K562 (cell line): ENCODE data around the gene EGFL6. TPM values are rescaled to one million over a fixed set of nuclear protein-coding genes. Genes with fewer than 3 reads are reported as not detected.

Experiments
- ATAC-seq: fragments of 200-7000 bp; cut with Tn5 transposase; 3 replicates; pipeline ENCODE4 v1.9.1; 2020; ENCODE audit warnings: moderate library complexity
- BruUV-seq: library from RNA; stranded (reverse); fragments of 400-500 nt; replicated peaks from 2 replicates; lab custom pipeline; 2021; lab: Mats Ljungman, UMichigan
- CTCF ChIA-PET: fragments of 300-600 bp; formaldehyde crosslinking; extraction: SDS; loops from one replicate; lab custom pipeline; 2021; ENCODE audit warnings: low intra/inter-chr PET ratio; lab: Yijun Ruan, JAX
- POLR2A ChIA-PET: fragments of 300-600, 350-650 bp; sonication (Branson Sonifier 250); formaldehyde crosslinking; extraction: SDS; loops from one replicate; lab custom pipeline; 2021; ENCODE audit warnings: antibody characterized with exemption, inconsistent platforms; lab: Yijun Ruan, JAX
- DNase-seq, 4 experiments: peaks; one replicate each; pipeline versions ENCODE4 v3.0.0 to v3.0.0-alpha.2; 2011 to 2018; ENCODE audit warnings: low spot score in 3 of 4, mixed read lengths in 3 of 4; ENCODE audit errors: extremely low read depth in 1 of 4
- FAIRE-seq: peaks from 2 replicates; lab custom pipeline; 2011; peaks lifted over from hg19 to GRCh38; lab: Jason Lieb, UNC
- H2AFZ ChIP-seq: 2 replicates; pipeline ENCODE4 v1.6.0; 2011; ENCODE audit warnings: low read depth, low read length, control low read depth, inconsistent platforms
- H3K27ac ChIP-seq: fragments of 200-600 bp; 3 replicates; pipeline ENCODE4 v1.8.0; 2011; ENCODE audit warnings: low read depth, mild to moderate bottlenecking, control low read depth, inconsistent platforms, low read length, moderate library complexity, mixed read lengths; ENCODE audit errors: extremely low read depth
- H3K27me3 ChIP-seq, 2 experiments: fragments of 300-600 bp in 1 of 2; 2 replicates in 1 of 2; 3 replicates in 1 of 2; pipeline versions ENCODE4 v1.6.0 to v1.8.0; 2011; ENCODE audit warnings: inconsistent platforms in 2 of 2, low read length in 2 of 2, mild to moderate bottlenecking in 1 of 2, mixed read lengths in 1 of 2, moderate library complexity in 1 of 2; ENCODE audit not compliant: control insufficient read depth in 2 of 2, insufficient read depth in 2 of 2
- H3K36me3 ChIP-seq: fragments of 300-600 bp; 3 replicates; pipeline ENCODE4 v1.8.0; 2011; ENCODE audit warnings: mild to moderate bottlenecking, low read length, inconsistent platforms; ENCODE audit not compliant: control insufficient read depth, insufficient read depth
- H3K4me1 ChIP-seq, 2 experiments: fragments of 200-600 bp in 1 of 2; replicated peaks in 1 of 2; 2 replicates in 1 of 2; 3 replicates in 1 of 2; pipeline versions ENCODE4 v1.5.1 to v1.8.0; 2011; ENCODE audit warnings: inconsistent platforms in 2 of 2, low read length in 2 of 2, mild to moderate bottlenecking in 1 of 2, mixed read lengths in 1 of 2, moderate library complexity in 1 of 2; ENCODE audit not compliant: control insufficient read depth in 2 of 2, insufficient read depth in 2 of 2
- H3K4me2 ChIP-seq: 2 replicates; pipeline ENCODE4 v1.6.1; 2011; ENCODE audit warnings: low read length, control low read depth, inconsistent platforms, mixed read lengths; ENCODE audit not compliant: insufficient read depth
- H3K4me3 ChIP-seq: fragments of 200-600 bp; sonication (generic), shearing (Covaris generic); 2 replicates; pipeline ENCODE4 v1.5.1; 2016; ENCODE audit warnings: control low read depth, inconsistent platforms
- H3K79me2 ChIP-seq: fragments of 200-600 bp; 3 replicates; pipeline ENCODE4 v1.8.0; 2011; ENCODE audit warnings: low read length, inconsistent platforms; ENCODE audit not compliant: control insufficient read depth, insufficient read depth
- H3K9ac ChIP-seq, 2 experiments: 2 replicates each; pipeline versions ENCODE4 v1.6.0 to v1.6.1; 2011; ENCODE audit warnings: low read depth in 2 of 2, low read length in 2 of 2, control low read depth in 1 of 2, inconsistent platforms in 1 of 2, mild to moderate bottlenecking in 1 of 2, mixed read lengths in 1 of 2; ENCODE audit not compliant: insufficient read depth in 1 of 2
- H3K9me1 ChIP-seq: one replicate; pipeline ENCODE4 v1.6.0; 2011; ENCODE audit warnings: inconsistent platforms, mild to moderate bottlenecking, low read length, moderate library complexity; ENCODE audit not compliant: control insufficient read depth, insufficient read depth
- H3K9me3 ChIP-seq: replicated peaks from 2 replicates; pipeline ENCODE4 v1.5.1; 2011; ENCODE audit warnings: low read depth, low read length, inconsistent platforms; ENCODE audit not compliant: control insufficient read depth, insufficient read depth
- H4K20me1 ChIP-seq: replicated peaks from 2 replicates; pipeline ENCODE4 v1.6.1; 2011; ENCODE audit warnings: low read length, inconsistent platforms, mixed read lengths; ENCODE audit not compliant: control insufficient read depth, insufficient read depth
- CHAMP1 ChIP-seq: fragments of 450-650 bp; IDR thresholded peaks from 2 replicates; pipeline ENCODE4 v1.6.1; 2016; ENCODE audit warnings: mild to moderate bottlenecking
- E2F3 ChIP-seq: fragments of 250-450 bp; sonication (Bioruptor Pico); IDR thresholded peaks from 2 replicates; pipeline ENCODE4 v1.4.0; 2020; ENCODE audit warnings: mild to moderate bottlenecking
- HDGF ChIP-seq: fragments of 450-650 bp; IDR thresholded peaks from 2 replicates; pipeline ENCODE4 v1.6.1; 2016
- IRF1 ChIP-seq: sonication (generic); formaldehyde crosslinking; IDR thresholded peaks from 2 replicates; pipeline ENCODE4 v1.8.0; 2022; ENCODE audit warnings: missing genetic modification reagents, mild to moderate bottlenecking, borderline replicate concordance
- NCOA1 ChIP-seq: fragments of 450-650 bp; IDR thresholded peaks from 2 replicates; pipeline ENCODE4 v1.6.1; 2016; ENCODE audit warnings: low read depth
- TAF15 ChIP-seq: fragments of 200-400 bp; formaldehyde crosslinking; IDR thresholded peaks from 2 replicates; pipeline ENCODE4 v1.6.1; 2017; ENCODE audit warnings: mild to moderate bottlenecking, low read depth, low read length, moderate library complexity
- TARDBP ChIP-seq: fragments of 450-650 bp; IDR thresholded peaks from 2 replicates; pipeline ENCODE4 v1.6.1; 2016
- TEAD1 ChIP-seq, 2 experiments: fragments of 450-650 bp in 1 of 2; sonication (generic) in 1 of 2; formaldehyde crosslinking; IDR thresholded peaks; 2 replicates each; pipeline versions ENCODE4 v1.4.0 to v1.8.0; 2020 to 2022; ENCODE audit warnings: mild to moderate bottlenecking in 2 of 2, missing genetic modification reagents in 1 of 2
- ZBTB40 ChIP-seq, 2 experiments: fragments of 450-650 bp in 1 of 2; sonication (generic) in 1 of 2; formaldehyde crosslinking in 1 of 2; IDR thresholded peaks; 2 replicates each; pipeline versions ENCODE4 v1.7.1 to v1.9.0; 2016 to 2022; ENCODE audit warnings: inconsistent platforms in 1 of 2, mild to moderate bottlenecking in 1 of 2, missing genetic modification reagents in 1 of 2
- WGBS: fragments of 100-300 bp; shearing (Covaris generic); methylation state at CpG from one replicate; pipeline ENCODE4 v1.1.6; 2016; ENCODE audit warnings: low coverage, mixed read lengths; ENCODE audit not compliant: insufficient coverage; ENCODE audit errors: missing lambda C conversion rate; 5-methylcytosine and 5-hydroxymethylcytosine counted together
- in situ Hi-C: fragments of 300-500 bp; cut with MboI; formaldehyde crosslinking; loops from 4 replicates; pipeline ENCODE4 v1.15.0; 2018; ENCODE audit warnings: inconsistent platforms, mixed read lengths
- intact Hi-C: fragments of 100-400 bp; cut with micrococcal nuclease; formaldehyde crosslinking; loops from 2 replicates; pipeline ENCODE4 v1.14.2; 2022
- polyA plus RNA-seq, 8 experiments: library from polyadenylated mRNA; depleted of rRNA in 4 of 8; stranded (reverse) in 5 of 8; unstranded in 3 of 8; fragments of >200 nt; fragmentation: Nextera tagmentation in 2 of 8; fragmentation: Illumina TruSeq in 1 of 8; extraction: Ambion mirVana in 2 of 8; extraction: Trizol in 1 of 8; gene quantifications; 2 replicates each; pipeline versions ENCODE4 v1.2.1 to v1.2.3, GENCODE V29; 2011 to 2014; ENCODE audit warnings: inconsistent platforms in 1 of 8, missing spikeins in 1 of 8
- total RNA-seq, 7 experiments: library from RNA; depleted of rRNA in 6 of 7; stranded (reverse); fragments of >200 nt in 6 of 7; fragmentation: Illumina TruSeq in 2 of 7; extraction: Trizol in 2 of 7; gene quantifications; 2 replicates each; pipeline versions ENCODE4 v1.2.1 to v1.2.3, GENCODE V29; 2011 to 2021; ENCODE audit warnings: low replicate concordance in 1 of 7

The EGFL6 gene
- total and polyA plus RNA-seq, 9 of the 15 experiments (the other 6 are each of a cell fraction or from before 2014, with no cell fraction given): 0.01 TPM; not detected in 8

GRCh38 chrX:13550346-13550745 is 19.1 kb upstream of the EGFL6 start (continued):
- TF ChIP-seq CHAMP1: no peak
- TF ChIP-seq HDGF: no peak
- TF ChIP-seq NCOA1: no peak
- no peak for TF ChIP-seq TAF15
- no peak for TF ChIP-seq TEAD1 (CRISPR knock-in tag; IDR thresholded peaks at IDR 0.05)
- TF ChIP-seq E2F3 (CRISPR knock-in tag): no peak
- no peak for TF ChIP-seq TARDBP

- intact Hi-C loops: no loop called here
- CTCF ChIA-PET: no interaction called here
Measured at GRCh38 chrX:13551610-13552009, 17.8 kb upstream of the EGFL6 start.

More at GRCh38 chrX:13551610-13552009, 17.8 kb upstream of the EGFL6 start:
- peak; percentile 64 for TF ChIP-seq ZBTB40 (IDR thresholded peaks at IDR 0.05)
- no peak for TF ChIP-seq ZBTB40 (CRISPR knock-in tag; IDR thresholded peaks at IDR 0.05)
- TF ChIP-seq IRF1 (CRISPR knock-in tag): no peak
- TF ChIP-seq, all 486 proteins: peak for 1
- H3K36me3 ChIP-seq: no peaks in the 10 kb centered on the region
- no peak overlapping the region for H3K4me2 ChIP-seq
- in situ Hi-C loops: no loop called here
- no peak overlapping the region for H3K27ac ChIP-seq
- WGBS: 6% methylated on average over 3 of the region's 3 CpGs
- no peak for ATAC-seq
- POLR2A ChIA-PET: no interaction called here
- H2AFZ ChIP-seq: no peak overlapping the region
- H3K4me1 ChIP-seq: no peaks in the 10 kb centered on the region
- no peaks in the 10 kb centered on the region for H3K9me3 ChIP-seq
- BruUV-seq: no TSS peak
- H3K27me3 ChIP-seq: no peaks in the 10 kb centered on the region
- no peaks in the 10 kb centered on the region for H3K9me1 ChIP-seq
- H3K79me2 ChIP-seq: no peaks in the 10 kb centered on the region
- no peaks in the 10 kb centered on the region for H4K20me1 ChIP-seq
- no peak overlapping the region for H3K4me3 ChIP-seq
- no peak for FAIRE-seq
- no peak overlapping the region for H3K9ac ChIP-seq
- no peak for DNase-seq
